NCI-H748 (cell line): Measurements from ENCODE around the gene CRLF3.
"Not testable (repeated sequence)": the region's sequence is repeated elsewhere in the genome, so short reads cannot be mapped to it uniquely, and the experiment has no call there.

Source experiments
- DNase-seq: peaks from one replicate; lab custom pipeline; 2025; ENCODE audit not compliant: unreplicated experiment; lab: John Stamatoyannopoulos, UW

The CRLF3 gene, protein sequence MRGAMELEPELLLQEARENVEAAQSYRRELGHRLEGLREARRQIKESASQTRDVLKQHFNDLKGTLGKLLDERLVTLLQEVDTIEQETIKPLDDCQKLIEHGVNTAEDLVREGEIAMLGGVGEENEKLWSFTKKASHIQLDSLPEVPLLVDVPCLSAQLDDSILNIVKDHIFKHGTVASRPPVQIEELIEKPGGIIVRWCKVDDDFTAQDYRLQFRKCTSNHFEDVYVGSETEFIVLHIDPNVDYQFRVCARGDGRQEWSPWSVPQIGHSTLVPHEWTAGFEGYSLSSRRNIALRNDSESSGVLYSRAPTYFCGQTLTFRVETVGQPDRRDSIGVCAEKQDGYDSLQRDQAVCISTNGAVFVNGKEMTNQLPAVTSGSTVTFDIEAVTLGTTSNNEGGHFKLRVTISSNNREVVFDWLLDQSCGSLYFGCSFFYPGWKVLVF

DNA sequence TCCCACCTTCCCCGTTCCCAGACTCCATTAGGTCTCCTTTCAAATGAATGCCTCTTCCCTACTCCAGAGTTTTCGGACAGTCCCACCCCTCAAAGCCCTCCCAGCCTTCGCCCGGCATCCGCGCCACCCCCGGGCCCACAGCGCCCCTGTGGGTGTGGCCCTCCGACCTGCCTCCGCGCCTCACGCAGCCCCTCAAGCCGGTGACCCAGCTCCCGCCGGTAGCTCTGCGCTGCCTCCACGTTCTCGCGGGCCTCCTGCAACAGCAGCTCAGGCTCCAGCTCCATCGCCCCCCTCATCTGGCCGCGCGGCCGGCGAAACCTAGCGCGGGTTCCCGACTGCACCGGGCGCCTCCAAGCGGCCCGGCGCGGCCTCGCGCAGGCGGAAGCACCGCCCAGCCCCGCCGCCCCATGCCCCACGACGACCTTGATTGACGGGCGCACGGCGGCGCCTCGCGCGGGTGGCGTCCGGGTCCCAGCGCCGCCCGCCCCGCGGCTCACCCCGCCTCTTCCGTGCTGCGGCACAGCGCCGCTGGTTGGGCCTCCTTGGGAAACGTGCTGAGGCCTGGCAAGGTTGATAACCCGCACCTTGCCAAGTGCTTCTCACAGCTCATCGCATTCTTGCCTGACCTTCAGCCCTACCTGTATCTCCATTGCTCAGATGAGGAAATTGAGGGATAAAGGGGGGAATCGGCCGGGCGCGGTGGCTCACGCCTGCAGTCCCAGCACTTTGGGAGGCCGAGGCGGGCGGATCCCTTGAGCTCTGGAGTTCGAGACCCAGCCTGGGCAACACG lies at the start of gene CRLF3:
Gene CRLF3, minus strand, starts transcription at position 337 of the 790 bp plus-strand sequence. Its CDS starts 41 bp downstream, at position 296.
- peak; percentile 96 for DNase-seq

DNA sequence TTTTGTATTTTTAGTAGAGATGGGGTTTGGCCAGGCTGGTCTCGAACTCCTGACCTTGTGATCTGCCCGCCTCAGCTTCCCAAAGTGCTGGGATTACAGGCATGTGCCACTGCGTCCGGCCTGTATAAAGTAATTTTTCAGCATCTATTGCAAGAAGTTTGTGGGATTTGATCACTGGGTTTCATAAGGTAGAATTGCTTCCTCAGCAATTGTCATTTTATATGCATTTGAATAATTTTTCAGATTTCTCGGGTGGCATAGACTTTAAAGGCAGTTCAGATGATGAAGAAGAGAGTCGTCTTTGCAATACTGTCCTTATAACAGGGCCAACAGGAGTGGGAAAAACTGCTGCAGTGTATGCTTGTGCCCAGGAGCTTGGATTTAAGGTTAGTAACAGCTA lies 44.5 kb upstream of the CRLF3 start:
- no peak for DNase-seq

DNA sequence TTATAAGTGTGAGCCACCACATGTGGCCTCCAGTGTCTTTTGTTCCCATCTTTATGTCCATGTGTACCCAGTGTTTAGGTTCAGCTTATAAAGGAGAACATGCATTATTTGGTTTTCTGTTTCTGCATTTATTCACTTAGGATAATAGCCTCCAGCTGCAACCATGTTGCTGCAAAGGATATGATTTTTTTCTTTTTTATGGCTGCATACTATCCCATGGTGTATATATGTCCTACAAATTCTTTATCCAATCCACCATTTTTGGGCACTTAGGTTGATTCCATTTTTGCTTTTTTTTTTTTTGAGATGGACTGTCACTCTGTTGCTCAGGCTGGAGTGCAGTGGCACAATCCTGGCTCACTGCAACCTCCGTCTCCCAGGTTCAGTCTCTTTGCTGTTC lies 40.1 kb upstream of the CRLF3 start:
- no peak for DNase-seq

DNA sequence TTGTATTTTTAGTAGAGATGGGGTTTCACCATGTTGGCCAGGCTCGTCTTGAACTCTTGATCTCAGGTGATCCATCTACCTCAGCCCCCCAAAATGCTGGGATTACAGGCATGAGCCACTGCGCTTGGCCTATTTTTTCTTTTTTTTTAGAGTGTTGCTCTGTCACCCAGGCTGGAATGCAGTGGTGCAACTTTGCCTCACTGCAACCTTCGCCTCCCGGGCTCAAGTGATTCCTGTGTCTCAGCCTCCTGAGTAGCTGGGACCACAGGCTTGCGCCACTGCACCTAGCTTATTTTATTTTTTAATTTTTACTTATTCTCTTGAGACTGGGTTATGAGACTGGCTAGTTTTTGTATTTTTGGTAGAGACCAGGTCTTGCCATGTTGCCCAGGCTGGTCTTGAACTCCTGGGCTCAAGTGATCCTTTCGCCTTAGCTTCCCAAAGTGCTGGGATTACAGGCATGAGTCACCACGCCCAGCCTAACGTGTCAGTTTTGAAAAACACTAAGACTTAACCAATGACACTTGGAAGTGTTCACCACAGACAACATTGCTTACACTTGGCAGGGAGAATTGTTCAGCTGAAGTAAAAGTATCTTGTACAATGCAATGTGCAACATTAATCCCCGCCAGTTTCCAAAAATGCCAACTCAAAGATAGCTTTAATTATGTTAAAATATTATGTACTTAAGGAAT lies 34.2 kb upstream of the CRLF3 start:
- no peak for DNase-seq

DNA sequence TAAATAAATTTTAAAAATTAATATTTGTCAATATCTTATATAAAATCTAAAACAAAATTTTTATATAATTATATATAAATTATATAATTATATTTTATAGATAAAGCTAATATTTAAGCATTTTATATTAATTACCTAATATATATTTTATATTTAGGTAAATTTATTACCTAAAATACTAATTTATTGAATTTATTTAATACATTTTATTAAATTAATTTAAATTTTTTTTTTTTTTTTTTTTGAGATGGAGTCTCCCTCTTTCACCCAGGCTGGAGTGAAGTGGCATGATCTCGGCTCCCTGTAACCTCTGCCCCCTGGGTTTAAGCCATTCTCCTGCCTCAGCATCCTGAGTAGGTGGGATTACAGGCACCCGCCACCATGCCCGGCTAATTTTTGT lies 29.7 kb upstream of the CRLF3 start:
- no peak for DNase-seq

DNA sequence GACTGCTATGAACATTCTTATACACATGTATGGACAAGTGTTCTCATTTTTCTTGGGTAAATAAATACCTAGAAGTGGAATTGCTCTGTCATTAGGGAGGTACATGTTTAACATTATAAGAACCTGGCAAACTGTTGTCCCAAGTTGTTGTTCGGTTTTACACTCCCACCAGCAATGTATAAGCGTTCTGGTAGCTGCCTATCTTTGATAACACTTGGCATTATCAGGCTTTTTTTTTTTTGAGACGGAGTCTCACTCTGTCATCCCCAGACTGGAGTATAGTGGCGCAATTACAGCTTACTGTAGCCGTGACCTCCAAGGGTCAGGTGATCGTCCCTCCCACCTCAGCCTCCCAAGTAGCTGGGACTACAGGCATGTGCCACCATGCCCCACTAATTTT lies 23.5 kb upstream of the CRLF3 start:
- no peak for DNase-seq

DNA sequence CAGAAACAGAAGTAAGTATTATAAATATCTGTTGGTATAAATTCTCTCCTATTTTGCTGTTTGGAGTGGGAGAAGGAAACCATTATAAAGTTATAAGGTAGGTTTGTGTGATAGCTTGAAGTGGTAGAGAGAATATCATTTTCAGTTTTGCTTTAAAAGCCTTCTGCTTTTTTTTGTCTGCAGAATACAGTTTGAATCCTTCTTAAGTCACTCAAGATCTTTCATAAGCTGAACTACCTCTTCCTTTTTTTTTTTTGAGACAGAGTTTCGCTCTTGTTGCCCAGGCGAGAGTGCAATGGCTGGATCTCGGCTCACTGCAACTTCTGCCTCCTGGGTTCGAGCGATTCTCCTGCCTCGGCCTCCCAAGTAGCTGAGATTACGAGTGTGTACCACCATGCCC lies 16.3 kb upstream of the CRLF3 start:
- no peak for DNase-seq

DNA sequence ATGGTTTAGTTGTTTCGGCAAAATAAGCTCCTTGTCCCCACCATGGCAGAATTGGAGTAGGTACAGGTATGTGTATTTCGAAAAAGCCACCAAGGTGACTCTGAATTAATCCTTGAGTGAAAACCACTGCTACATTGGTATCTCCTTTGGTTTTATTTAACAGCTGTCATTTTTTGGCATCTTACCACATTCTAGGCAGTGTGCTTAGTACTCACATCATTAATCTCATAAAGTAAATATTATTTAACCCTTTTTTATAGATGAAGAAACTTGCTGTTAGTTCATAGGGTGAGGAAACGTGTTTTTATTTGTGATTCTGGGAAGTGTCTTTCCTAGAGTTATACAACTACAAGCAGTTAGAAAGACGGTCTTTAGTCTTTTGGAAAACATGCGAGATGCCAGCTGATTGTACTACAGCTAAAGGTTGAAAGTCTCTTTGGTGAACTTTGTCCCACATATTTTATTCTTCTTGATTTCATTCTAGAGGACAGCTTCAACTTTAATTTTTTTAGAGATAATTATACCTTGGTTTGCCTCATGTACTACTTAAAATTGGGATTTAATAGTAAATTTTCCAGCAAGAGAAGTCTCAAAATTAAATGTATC lies 13.8 kb upstream of the CRLF3 start:
- DNase-seq: no peak

DNA sequence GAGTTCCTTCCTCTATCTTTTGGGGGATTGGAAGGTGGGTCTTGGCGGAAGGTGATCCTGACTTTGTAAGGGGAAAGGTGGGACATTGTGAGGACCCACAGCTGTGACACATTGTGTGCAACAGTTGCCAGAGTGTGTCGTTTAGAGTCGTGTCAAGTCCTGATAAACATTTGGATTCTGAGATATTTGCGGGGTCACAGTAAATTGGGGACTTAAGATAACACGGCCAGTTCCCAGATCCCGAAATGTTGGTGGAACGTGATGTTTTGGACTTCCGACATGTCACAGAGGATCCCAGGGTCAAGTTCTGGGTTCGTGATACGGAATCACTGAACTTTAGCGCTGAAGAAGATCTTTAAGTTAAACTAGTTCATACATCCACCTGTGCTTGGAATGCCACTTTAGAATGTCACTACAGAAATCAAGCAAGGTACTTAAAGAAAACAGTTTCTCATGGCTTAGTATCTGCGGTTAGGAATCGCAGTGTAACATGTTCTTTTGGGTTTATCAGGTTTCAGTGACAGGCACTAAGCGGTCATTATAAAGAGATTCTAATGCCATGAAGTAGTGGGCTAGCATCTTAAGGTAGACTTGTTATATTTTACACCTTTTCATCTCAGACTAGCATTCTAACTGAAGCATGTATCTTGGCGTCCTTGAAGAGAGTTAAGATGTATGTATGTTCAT lies 8.1 kb upstream of the CRLF3 start:
- DNase-seq: no peak

DNA sequence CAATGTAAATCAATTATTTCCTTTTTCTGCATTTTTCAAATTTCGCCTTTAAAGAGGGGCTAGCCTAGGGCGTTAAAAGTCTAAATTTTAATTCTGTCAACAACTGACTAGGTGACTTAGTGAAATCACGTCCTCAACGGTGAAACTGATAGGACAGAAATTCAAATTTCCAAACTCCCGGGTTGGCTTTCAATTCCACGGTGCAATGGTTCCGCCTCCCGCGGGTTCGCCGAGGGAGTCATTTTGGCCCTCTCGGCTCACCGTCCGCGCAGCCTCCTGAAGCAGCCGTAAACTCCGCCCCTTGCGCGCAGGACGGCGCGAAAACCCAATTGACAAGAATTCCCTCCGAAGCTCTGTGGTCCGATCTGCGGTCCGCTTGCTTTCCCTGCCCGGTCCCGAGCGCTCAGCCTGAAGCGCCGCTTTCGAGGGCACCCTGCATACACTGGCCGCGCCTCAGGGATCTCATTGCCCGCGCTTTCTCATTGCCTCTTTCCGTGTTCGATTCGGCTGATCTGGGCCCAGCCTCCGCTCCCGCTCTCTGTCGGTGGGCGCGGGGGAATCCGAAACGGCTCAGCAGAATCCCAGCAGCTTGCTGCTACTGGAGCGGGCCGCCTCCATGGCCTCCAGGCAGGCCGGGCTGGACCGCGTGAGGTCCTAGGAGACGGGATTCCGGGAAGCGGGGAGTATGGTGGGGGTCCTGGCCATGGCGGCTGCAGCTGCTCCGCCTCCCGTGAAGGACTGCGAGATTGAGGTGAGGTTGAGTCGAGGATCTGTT lies 7.4 kb upstream of the CRLF3 start, which contains the start of gene ATAD5:
Gene ATAD5, plus strand, starts transcription at position 304 of the 775 bp plus-strand sequence. Its CDS starts 382 bp downstream, at position 686.
- peak; percentile 96 for DNase-seq

DNA sequence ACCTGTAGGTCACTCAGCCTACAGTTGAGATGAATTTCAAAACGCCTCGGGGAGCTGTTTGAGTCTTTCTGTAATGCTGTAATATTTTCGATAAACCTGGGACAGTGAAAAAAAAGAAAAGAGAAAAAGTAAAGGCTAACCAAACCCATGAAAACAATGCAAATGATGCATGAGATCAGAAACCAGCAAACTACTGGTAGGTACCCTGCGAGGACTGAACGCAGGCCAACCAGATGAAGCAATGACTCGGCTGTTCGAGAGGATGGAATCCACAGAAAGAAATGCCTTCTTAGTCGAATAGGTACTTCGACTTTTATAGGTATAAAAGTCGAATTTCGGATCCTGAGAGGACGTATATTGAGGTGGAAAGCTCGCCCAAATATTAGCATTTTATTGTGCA lies 6.8 kb upstream of the CRLF3 start:
- DNase-seq: peak; percentile 48

DNA sequence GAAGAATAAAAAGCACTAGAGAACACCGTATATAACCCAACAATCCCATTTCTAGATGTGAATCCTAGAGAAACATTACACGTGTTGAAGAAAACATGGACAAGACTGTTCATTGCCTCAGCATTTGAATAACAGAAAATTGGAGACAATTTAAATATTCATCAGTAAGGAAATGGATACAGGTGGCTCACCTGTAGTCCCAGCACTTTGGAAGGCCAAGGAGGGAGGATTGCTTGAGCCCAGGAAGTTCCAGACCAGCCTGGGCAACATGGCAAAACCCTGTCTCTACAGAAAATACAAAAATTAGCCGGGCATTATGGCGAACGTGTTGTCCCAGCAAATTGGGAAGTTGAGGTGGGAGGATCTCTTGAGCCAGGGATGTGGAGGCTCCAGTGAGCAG lies 4.5 kb upstream of the CRLF3 start:
- DNase-seq: no peak

DNA sequence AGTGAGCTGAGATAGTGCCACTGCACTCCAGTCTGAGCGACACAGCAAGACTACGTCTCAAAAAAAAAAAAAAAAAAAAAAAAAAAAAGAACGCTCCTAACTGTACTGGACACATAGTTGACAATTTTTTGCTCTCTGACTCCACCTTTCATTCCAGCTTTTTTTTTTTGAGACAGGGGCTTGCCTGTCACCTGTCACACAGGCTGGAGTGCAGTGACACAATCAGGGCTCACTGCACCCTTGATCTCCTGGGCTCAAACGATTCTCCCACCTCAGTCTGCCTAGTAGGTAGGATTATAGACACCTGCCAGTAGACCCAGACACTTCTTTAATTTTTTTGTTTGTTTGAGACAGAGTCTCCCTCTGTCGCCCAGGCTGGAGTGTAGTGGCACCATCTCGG lies 2.6 kb upstream of the CRLF3 start:
- DNase-seq: no peak

DNA sequence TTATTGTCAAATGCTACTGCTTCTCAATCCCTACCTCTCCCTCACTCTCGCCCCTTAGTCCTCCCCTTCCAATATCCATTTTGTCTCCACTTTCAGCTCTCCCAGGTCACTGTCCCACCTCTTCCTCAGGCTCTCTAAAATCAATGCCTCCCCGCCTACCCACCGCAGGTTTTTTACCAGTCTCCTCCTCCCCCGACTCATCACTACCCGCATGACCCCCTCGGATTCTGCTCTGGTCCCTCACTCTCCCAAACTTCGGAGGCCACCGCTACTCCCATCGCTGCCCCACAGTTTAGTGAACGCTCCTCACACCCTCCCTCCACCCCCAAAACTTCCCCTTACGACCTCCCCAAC lies 513 bp downstream of the CRLF3 start:
- DNase-seq: peak; percentile 53

DNA sequence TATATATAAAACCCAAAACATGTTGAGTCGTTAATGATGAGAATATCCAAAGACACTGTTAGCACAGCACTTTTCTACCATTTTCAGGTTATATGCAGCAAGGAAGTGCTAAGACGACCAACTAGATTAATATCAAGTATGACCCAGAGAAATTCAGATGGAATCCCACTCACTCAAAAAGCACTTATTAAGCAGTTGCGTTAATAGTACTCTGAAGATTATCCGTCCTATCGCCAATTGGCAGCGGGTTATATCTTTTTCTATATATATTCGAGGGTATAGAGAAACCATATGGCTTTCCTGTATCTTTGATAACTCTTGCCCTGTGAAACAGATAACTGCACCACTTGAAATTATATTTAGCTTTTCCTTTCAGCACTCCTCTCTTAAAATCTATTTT lies 1.1 kb downstream of the CRLF3 start:
- no peak for DNase-seq

DNA sequence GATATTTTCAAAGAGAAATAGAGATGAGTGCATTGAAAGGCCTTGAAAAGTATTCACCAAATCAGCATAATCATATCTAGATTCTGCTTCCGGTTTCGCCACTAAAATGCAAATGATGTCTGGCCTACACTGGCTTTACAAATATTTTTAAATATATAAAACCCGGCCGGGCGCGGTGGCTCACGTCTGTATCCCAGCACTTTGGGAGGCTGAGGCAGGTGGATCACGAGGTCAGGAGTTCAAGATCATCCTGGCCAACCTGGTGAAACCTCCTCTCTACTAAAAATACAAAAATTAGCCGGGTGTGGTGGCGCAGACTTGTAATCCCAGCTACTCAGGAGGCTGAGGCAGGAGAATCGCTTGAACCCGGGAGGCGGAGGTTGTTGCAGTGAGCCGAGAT lies 1.6 kb downstream of the CRLF3 start:
- DNase-seq: not testable (repeated sequence)

DNA sequence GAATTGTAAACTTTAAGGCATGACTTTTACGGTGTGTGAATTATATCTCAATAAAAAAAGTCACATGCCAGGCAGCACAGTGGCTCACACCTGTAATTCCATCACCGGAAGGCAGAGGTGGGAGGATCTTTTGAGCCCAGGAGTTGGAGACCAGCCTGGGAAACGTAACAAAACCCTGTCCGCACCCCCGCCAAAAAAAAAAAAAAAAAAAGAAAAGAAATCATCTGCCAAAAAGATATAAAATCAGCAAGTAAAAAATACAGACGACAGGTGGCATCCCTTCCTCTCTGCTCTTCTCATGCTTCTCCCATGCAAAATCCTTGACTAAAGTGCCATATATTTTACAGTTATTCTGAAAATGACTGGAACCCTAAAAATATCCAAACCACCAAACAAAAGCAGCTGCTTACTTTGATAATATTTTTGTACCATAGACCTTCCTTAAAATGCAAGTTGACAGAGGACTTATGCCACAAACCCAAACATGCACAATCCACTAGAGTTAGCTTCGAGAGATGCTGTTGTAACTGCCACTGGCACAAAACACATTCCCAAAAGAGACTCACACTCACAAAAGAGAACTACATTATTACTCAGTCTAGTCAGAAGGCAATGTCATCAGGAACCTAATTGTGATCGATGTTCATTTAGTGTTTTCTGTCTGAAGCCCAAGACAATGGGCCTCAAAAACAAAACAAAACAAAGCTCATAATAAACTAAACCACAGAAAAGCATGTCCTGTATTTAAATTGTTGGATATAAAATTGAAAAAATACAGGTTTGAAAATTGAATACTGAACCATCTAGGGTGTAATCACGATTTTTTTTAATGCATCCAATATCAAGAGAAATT lies 2.4 kb downstream of the CRLF3 start:
- DNase-seq: no peak

DNA sequence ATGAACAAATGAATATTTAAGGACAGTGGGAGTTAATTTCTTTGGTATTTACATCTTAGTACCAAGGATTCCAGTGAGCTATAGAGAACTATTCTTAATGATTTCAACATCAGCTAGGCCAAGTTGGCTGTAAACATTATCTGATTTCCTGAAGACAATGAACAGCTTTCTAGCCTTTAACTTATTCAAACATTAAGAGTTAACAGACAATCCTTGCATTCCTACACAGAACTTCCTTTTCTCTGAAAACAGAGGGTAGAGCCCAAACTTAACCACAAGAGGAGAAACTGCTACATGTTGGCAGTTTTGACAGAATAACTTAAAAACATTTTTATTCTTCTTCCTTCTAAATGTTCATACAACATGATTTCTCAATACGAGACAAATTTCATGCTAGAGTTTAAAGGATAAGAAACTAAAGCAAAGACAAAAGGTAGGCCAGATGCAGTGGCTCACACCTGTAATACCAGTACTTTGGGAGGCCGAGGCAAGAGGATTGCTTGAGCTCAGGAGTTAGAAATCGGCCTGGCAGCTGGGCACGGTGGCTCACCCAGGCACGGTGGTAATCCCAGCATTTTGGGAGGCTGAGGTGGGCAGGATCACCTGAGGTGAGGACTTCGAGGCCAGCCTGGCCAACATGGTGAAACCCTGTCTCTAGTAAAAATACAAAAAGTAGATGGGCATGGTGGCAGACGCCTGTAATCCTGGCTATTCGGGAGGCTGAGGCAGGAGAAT lies 4.4 kb downstream of the CRLF3 start:
- DNase-seq: no peak
